ENCODE data around the gene PCDH19. TPM values are rescaled to one million over a fixed set of nuclear protein-coding genes. Genes with fewer than 3 reads are reported as not detected.

The PCDH19 gene
- total RNA-seq, 1 donor from 2014 or later, result 1.7 TPM

DNA sequence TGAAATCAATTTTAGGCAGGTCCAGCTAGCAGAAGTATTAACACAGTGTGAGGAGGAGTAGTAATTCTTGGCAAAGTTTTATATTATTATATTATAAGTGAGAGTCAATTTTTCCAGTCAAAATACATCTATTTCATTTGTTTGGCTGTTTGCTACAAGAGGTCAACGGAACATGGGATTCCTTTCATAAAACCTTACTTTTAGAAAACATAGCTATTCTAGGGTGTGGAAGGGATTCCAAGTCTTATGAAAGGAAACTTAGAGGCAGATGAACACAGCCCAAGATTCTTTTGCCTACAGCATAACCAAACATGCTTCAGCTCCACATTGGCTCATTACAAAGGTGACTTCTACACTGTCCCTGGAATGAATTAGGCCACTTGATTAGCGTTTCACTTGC lies 29.9 kb upstream of the PCDH19 start:
- no peak overlapping the region for H3K27ac Mint-ChIP-seq (ENCODE audit: unreplicated experiment)
- no peak for DNase-seq (ENCODE audit: extremely low spot score, unreplicated experiment)
- no peaks in the 10 kb centered on the region for H3K4me1 Mint-ChIP-seq (ENCODE audit: unreplicated experiment)
- H3K9me3 Mint-ChIP-seq (ENCODE audit: unreplicated experiment), result no peaks in the 10 kb centered on the region
- H3K4me3 Mint-ChIP-seq (ENCODE audit: unreplicated experiment), result no peak overlapping the region
- TF ChIP-seq, protein P1, sequence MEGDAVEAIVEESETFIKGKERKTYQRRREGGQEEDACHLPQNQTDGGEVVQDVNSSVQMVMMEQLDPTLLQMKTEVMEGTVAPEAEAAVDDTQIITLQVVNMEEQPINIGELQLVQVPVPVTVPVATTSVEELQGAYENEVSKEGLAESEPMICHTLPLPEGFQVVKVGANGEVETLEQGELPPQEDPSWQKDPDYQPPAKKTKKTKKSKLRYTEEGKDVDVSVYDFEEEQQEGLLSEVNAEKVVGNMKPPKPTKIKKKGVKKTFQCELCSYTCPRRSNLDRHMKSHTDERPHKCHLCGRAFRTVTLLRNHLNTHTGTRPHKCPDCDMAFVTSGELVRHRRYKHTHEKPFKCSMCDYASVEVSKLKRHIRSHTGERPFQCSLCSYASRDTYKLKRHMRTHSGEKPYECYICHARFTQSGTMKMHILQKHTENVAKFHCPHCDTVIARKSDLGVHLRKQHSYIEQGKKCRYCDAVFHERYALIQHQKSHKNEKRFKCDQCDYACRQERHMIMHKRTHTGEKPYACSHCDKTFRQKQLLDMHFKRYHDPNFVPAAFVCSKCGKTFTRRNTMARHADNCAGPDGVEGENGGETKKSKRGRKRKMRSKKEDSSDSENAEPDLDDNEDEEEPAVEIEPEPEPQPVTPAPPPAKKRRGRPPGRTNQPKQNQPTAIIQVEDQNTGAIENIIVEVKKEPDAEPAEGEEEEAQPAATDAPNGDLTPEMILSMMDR (IDR thresholded peaks at IDR 0.05), result no peak
- H3K36me3 Mint-ChIP-seq (ENCODE audit: unreplicated experiment), result no peaks in the 10 kb centered on the region
- H3K27me3 Mint-ChIP-seq (ENCODE audit: unreplicated experiment), result no peaks in the 10 kb centered on the region

DNA sequence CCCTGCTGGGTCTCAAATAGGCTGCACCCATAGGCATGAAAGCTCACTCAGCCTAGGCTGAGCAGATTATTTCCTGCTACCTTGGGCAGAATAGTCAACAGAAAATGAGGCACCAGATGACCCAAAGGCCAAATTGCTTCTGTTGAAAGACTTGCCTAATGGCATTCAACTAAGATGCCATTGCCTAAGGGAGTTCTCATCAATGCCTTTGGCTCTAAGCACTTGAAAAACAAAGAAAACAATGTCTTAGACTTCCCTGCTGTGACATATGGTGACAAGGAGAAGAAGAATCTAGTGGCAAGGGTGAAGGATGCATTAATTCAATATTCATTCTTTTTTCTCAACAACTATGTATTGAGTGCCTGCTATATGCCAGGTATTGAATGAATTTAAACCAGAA lies 25.7 kb upstream of the PCDH19 start:
- no peak for DNase-seq (ENCODE audit: extremely low spot score, unreplicated experiment)
- H3K27ac Mint-ChIP-seq (ENCODE audit: unreplicated experiment), result no peak overlapping the region
- TF ChIP-seq, protein P1 (IDR thresholded peaks at IDR 0.05), result no peak
- H3K9me3 Mint-ChIP-seq (ENCODE audit: unreplicated experiment), result no peaks in the 10 kb centered on the region
- H3K4me3 Mint-ChIP-seq (ENCODE audit: unreplicated experiment), result no peak overlapping the region
- no peaks in the 10 kb centered on the region for H3K36me3 Mint-ChIP-seq (ENCODE audit: unreplicated experiment)
- H3K27me3 Mint-ChIP-seq (ENCODE audit: unreplicated experiment), result no peaks in the 10 kb centered on the region
- no peaks in the 10 kb centered on the region for H3K4me1 Mint-ChIP-seq (ENCODE audit: unreplicated experiment)

DNA sequence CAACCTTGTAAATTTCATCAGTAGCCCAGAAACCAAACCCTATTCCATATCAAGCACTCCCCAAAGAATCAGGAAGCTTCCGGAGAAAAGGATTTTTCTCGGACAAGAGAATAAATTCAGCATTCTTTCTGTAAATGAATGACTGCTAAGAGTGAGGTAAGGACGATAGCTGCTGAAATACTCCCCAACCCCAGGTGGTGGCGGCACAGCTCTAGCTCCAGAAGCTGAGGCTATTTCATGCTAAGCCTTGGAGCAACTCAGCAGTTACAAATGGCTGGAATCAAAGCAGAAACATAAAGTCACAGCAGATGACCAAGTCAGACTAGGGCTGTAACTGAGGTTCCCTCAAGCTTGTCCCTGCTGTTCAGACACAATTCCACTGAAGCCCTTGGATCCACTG lies 13.9 kb upstream of the PCDH19 start:
- H3K27me3 Mint-ChIP-seq (ENCODE audit: unreplicated experiment), result no peaks in the 10 kb centered on the region
- no peak overlapping the region for H3K27ac Mint-ChIP-seq (ENCODE audit: unreplicated experiment)
- H3K9me3 Mint-ChIP-seq (ENCODE audit: unreplicated experiment), result peaks cover 4% of the 10 kb centered on the region
- H3K4me3 Mint-ChIP-seq (ENCODE audit: unreplicated experiment), result no peak overlapping the region
- H3K4me1 Mint-ChIP-seq (ENCODE audit: unreplicated experiment), result no peaks in the 10 kb centered on the region
- DNase-seq (ENCODE audit: extremely low spot score, unreplicated experiment), result no peak
- TF ChIP-seq, protein P1 (IDR thresholded peaks at IDR 0.05), result no peak
- H3K36me3 Mint-ChIP-seq (ENCODE audit: unreplicated experiment), result no peaks in the 10 kb centered on the region

- Mint-ChIP-seq H3K27me3 (ENCODE audit: unreplicated experiment) (peaks cover 3% of the 10 kb centered on the region), H3K4me3 (ENCODE audit: unreplicated experiment) (no peak overlapping the region), H3K27ac (ENCODE audit: unreplicated experiment) (no peak overlapping the region), H3K9me3 (ENCODE audit: unreplicated experiment) (no peaks in the 10 kb centered on the region), H3K36me3 (ENCODE audit: unreplicated experiment) (no peaks in the 10 kb centered on the region), H3K4me1 (ENCODE audit: unreplicated experiment) (no peaks in the 10 kb centered on the region)
- DNase-seq (ENCODE audit: extremely low spot score, unreplicated experiment), result no peak
- TF ChIP-seq, protein P1 (IDR thresholded peaks at IDR 0.05), result no peak
These were observed 8.5 kb upstream of the PCDH19 start for GRCh38 chrX:100418556-100418955.

- DNase-seq (ENCODE audit: extremely low spot score, unreplicated experiment), result no peak
- H3K4me3 Mint-ChIP-seq (ENCODE audit: unreplicated experiment), result no peak overlapping the region
- H3K27ac Mint-ChIP-seq (ENCODE audit: unreplicated experiment), result no peak overlapping the region
- TF ChIP-seq, protein P1 (IDR thresholded peaks at IDR 0.05), result no peak
- H3K4me1 Mint-ChIP-seq (ENCODE audit: unreplicated experiment), result peaks cover 3% of the 10 kb centered on the region
- H3K36me3 Mint-ChIP-seq (ENCODE audit: unreplicated experiment), result no peaks in the 10 kb centered on the region
- no peaks in the 10 kb centered on the region for H3K9me3 Mint-ChIP-seq (ENCODE audit: unreplicated experiment)
- peaks cover 12% of the 10 kb centered on the region for H3K27me3 Mint-ChIP-seq (ENCODE audit: unreplicated experiment)
These were observed 7.6 kb upstream of the PCDH19 start for GRCh38 chrX:100417681-100418080.
